NCI-H748 treated with DMSO at 0.1 percent for 48 hours (cell line): Measurements from ENCODE around the gene RRAS.

ENCODE experiments used
- DNase-seq: peaks from one replicate; lab custom pipeline; 2025; lab: John Stamatoyannopoulos, UW

Gene RRAS

DNA sequence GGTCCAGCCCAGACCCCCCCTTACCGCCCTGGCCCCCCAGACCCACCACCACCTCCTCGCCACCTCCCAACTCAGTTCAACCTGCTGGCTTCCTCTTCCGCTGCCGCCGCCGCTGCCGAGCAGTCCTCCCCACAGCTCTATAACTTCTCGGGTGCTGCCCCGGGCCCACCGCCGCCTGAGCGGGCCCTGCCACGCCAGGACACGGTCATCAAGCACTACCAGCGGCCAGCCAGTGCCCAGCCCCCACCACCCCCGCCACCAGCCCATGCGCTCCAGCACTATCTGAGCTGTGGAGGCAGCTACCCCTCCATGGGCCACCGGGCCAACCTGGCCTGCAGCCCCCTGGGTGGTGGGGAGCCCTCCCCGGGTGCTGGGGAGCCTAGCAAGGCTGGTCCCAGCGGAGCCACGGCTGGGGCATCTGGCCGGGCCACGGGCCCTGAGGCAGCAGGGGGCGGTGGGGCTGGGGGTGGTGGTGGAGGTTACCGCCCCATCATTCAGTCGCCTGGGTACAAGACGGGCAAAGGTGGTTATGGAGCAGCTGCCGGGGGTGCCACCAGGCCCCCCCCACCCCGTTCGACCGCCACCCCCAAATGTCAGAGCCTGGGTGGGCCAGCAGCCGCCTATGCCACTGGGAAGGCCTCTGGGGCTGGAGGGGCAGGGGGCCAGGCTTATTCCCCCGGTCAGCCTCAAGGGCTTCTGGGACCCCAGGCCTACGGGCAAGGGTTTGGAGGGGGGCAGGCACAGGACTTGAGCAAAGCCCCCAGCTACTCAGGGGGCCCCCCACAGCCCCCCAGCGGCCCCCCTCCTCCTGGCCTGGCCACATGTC lies 44.7 kb downstream of the RRAS start:
- no peak for DNase-seq

DNA sequence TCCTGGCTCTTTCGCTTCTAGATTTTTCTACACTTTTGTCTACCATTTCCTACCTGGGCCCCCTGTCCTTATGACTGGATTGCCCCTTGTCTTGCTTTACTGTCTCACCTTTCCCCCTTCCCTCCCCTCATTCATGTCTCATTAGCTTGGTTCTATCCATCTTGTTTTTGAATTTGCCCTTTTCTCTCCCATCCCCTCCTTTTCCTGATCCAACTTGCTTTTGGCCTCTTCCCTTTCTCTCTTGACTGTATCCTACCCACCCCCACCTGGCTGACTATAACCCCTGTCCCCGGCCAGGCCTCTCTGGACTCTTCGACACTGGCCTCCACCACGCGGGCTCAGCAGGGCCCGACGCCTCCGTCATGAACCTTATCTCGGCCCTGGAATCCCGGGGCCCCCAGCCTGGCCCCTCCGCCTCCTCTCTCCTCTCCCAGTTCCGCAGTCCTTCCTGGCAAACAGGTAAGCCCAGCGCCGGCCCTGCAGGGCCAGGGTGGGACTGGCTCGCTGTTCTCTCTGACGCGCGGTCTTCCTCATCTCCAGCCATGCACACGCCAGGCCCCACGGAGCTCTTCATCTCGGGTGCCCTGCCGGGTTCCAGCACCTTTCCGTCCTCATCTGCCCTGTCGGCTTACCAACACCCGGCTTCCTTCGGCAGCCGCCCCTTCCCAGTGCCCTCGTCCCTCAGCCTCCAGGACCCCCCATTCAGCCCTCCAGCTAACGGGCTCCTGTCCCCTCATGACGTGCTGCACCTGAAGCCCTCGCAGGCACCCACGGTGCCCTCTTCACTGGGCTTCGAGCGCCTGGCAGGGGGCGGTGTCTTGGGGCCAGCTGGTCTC lies 45.6 kb downstream of the RRAS start:
- no peak for DNase-seq

- DNase-seq, result peak; percentile 83
These were observed 46.5 kb downstream of the RRAS start for GRCh38 chr19:49593233-49594113.

DNA sequence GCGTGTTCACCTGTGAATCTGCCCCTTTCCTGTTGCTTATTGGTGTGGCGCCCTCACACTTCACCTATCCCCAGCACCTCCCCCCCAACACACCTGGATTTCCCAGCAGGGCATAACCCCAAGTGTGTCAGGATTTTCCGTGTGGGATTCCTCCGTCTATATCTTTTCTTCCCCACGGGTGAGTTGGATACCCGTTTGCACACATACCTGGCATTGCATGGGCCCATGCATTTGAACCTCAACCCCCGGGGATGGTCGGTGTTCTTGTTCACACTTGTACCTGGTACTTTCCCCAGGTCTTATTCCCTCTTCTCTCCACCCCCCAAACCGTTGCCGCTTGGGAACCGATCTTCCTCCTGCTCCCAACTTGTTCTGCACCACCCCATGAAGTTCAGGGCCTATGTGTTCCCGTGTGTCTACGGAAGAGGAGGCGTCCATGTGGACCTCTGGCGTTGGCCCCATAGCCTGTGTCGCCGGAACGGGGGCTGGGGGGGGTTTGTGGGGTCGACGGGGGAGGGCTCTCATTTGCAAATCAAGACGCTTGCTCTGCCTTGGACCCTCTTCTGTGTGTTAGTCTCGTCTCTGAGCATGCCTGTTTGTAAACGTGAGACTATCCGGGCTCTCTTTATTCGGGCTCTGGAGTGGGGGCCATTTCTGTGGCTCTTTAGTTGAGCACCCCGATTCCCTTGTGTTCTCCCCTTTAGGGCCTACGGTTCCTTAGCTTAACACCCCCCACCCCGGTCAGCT lies 47.3 kb downstream of the RRAS start:
- no peak for DNase-seq

GRCh38 chr19:49591731-49592485 lies 48.0 kb downstream of the RRAS start:
- no peak for DNase-seq

- DNase-seq, result peak; percentile 56
These were observed 48.8 kb downstream of the RRAS start, which contains the start of gene PRR12 for GRCh38 chr19:49590971-49591730. PRR12 (plus strand) TSS chr19:49591182; CDS start chr19:49591655, 473 bp downstream.

DNA sequence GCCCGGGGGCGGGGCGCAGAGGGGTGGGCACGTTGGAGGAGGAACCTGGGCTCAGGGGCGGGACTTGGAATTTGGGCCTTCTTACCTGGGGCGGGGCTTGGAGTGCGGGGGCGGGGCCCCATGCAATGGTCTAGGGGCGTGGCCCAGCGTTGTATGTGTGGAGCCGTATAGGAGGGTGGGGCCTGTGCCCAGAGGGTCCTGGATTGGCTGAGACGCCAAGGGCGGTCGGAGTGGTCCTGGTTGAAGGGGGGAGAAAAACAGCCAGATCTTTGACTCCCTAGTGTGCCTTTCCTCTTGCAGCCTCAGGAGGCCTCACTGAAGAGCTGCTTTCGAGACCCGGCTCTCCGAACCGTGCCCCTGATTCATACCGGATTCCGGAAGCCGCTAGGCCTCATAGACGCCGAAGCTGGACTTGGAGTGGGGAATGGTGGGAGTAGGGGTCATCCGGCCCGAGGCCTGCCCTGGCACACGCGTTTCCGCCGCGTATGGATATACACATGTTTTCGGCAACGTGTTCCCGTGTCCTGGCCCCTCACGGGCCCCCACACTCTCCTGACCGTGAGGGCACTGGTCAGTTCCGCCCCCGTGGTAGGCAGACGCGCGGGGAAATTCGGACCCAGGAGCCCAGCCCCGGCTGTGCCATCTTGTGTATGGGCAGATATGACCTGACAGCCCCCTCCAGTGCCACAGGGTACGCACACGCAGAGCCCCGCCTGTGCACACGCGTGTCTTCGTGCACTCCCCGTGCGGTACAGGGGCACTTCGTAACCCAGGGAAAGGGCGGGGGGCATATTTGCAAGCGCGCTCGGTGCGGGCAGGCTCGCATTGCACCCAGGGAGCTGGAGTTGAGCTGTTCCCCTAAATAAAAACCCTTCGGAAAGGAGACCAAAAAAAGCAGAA lies 49.6 kb downstream of the RRAS start:
- DNase-seq, result peak; percentile 97

- peak; percentile 58 for DNase-seq
These were observed 50.4 kb downstream of the RRAS start for GRCh38 chr19:49589502-49589905.

DNA sequence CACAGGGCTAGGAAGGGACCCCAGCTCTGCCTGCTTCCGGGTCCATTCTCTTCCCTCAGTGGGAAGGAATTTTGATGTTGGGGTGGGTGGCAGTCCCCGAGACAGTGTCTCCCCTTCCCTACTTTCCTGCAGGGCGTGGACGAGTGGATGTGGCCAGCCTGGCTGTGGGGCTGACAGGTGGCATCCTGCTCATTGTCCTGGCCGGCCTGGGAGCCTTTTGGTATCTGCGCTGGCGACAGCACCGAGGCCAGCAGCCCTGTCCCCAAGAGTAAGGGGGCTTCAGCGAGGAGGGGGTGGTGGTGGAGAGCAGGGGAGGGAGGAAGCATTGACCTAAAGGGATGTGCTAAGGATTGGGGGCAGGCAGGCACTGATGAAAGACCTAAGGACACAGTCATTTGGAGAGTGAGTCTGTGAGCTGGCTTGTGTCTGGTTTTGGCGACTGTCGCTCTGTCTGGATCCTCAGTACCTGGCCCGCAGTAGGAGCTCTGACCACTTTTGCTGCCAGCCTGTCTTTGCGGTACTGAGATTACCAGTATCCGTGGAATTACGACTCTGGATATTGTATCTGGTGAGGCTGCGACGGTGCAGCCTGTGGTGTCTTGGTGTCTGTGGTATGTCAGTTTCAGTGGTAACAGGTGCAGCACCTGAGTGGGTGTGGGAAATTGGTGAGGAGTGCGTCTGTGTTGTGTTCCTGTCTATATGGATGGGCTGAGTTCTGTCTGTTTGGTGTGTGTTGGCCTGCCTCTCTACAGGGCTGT lies 51.4 kb downstream of the RRAS start:
- DNase-seq, result no peak

- no peak for DNase-seq
These were observed 52.7 kb downstream of the RRAS start for GRCh38 chr19:49587227-49587626.
